Dedifferentiated amniotic fluid mesenchymal stem cell (primary cell): ENCODE results near the gene EGR1.
"Not testable (repeated sequence)": the region's sequence is repeated elsewhere in the genome, so short reads cannot be mapped to it uniquely, and the experiment has no call there.

Experiments
- DNase-seq: peaks from one replicate; pipeline ENCODE4 v3.0.0-alpha.2; 2016; ENCODE audit errors: extremely low spot score

EGR1 gene

GRCh38 chr5:138469540-138470321 is 4.5 kb downstream of the EGR1 start:
- peak; percentile 94 for DNase-seq

GRCh38 chr5:138470322-138471051 is 5.2 kb downstream of the EGR1 start:
- DNase-seq = no peak

- DNase-seq = no peak
Observed at GRCh38 chr5:138471052-138471361, 5.7 kb downstream of the EGR1 start.

- DNase-seq = no peak
Observed at GRCh38 chr5:138472353-138472752, 7.1 kb downstream of the EGR1 start.

- not testable (repeated sequence) for DNase-seq
Observed at GRCh38 chr5:138473151-138473550, 7.9 kb downstream of the EGR1 start.

- DNase-seq = no peak
Observed at GRCh38 chr5:138476918-138477317, 11.6 kb downstream of the EGR1 start.

- DNase-seq = no peak
Observed at GRCh38 chr5:138482638-138483037, 17.4 kb downstream of the EGR1 start.

- no peak for DNase-seq
Observed at GRCh38 chr5:138488481-138488945, 23.2 kb downstream of the EGR1 start.

- no peak for DNase-seq
Observed at GRCh38 chr5:138489683-138490061, 24.4 kb downstream of the EGR1 start.

- no peak for DNase-seq
Observed at GRCh38 chr5:138490648-138491283, 25.5 kb downstream of the EGR1 start.

- no peak for DNase-seq
Observed at GRCh38 chr5:138491284-138491648, 26.0 kb downstream of the EGR1 start.

- peak; percentile 86 for DNase-seq
Observed at GRCh38 chr5:138491669-138492559, 26.6 kb downstream of the EGR1 start.

GRCh38 chr5:138492560-138493045 is 27.3 kb downstream of the EGR1 start:
- DNase-seq = no peak

- no peak for DNase-seq
Observed at GRCh38 chr5:138495351-138495750, 30.1 kb downstream of the EGR1 start.

- DNase-seq = no peak
Observed at GRCh38 chr5:138498376-138498775, 33.1 kb downstream of the EGR1 start.

GRCh38 chr5:138502121-138502520 is 36.8 kb downstream of the EGR1 start:
- DNase-seq = no peak

GRCh38 chr5:138502521-138502920 is 37.2 kb downstream of the EGR1 start:
- no peak for DNase-seq

GRCh38 chr5:138503487-138504270 is 38.4 kb downstream of the EGR1 start:
- peak; percentile 65 for DNase-seq

- DNase-seq = no peak
Observed at GRCh38 chr5:138504799-138505198, 39.5 kb downstream of the EGR1 start.

GRCh38 chr5:138506370-138507306 is 41.4 kb downstream of the EGR1 start:
- DNase-seq = no peak
